Endothelial cell of umbilical vein (primary cell): ENCODE data around the gene IL17RD. TPM values are rescaled to one million over a fixed set of nuclear protein-coding genes. Genes with fewer than 3 reads are reported as not detected.

ENCODE experiments used
- BruUV-seq: library from RNA; stranded (reverse); fragments of 400-500 nt; replicated peaks from 2 replicates; lab custom pipeline; 2021; lab: Mats Ljungman, UMichigan
- CTCF ChIA-PET: fragments of 300-600, 350-600 bp; sonication (Branson Sonifier 250); formaldehyde crosslinking; loops from one replicate; lab custom pipeline; 2021; ENCODE audit warnings: antibody characterized with exemption, inconsistent platforms; lab: Charles Lee
- POLR2A ChIA-PET: fragments of 300-600, 350-600 bp; sonication (Branson Sonifier 250); formaldehyde crosslinking; loops from one replicate; lab custom pipeline; 2021; ENCODE audit warnings: antibody characterized with exemption, inconsistent platforms; lab: Charles Lee
- DNase-seq: peaks from one replicate; pipeline ENCODE4 v3.0.0-alpha.2; 2011; ENCODE audit warnings: low read depth, low spot score
- FAIRE-seq: peaks from 2 replicates; lab custom pipeline; 2011; peaks lifted over from hg19 to GRCh38; lab: Jason Lieb, UNC
- H2AFZ ChIP-seq: 2 replicates; pipeline ENCODE4 v1.6.0; 2012; ENCODE audit warnings: low read depth, low read length, control low read depth, inconsistent platforms
- H3K27ac ChIP-seq: 2 replicates; pipeline ENCODE4 v1.5.1; 2011; ENCODE audit warnings: low read depth, mild to moderate bottlenecking, control low read depth, low read length, moderate library complexity; ENCODE audit not compliant: insufficient read depth
- H3K27me3 ChIP-seq, 2 experiments: 2 replicates each; pipeline versions ENCODE4 v1.6.0 to v1.6.1; 2011; ENCODE audit warnings: low read length in 2 of 2, mixed read lengths in 1 of 2; ENCODE audit not compliant: control insufficient read depth in 2 of 2, insufficient read depth in 2 of 2
- H3K36me3 ChIP-seq, 2 experiments: 2 replicates in 1 of 2; 3 replicates in 1 of 2; pipeline ENCODE4 v1.5.1; 2011; ENCODE audit warnings: low read length in 2 of 2, mild to moderate bottlenecking in 1 of 2, moderate library complexity in 1 of 2; ENCODE audit not compliant: control insufficient read depth in 2 of 2, insufficient read depth in 2 of 2; ENCODE audit errors: extremely low read depth in 1 of 2
- H3K4me1 ChIP-seq: 3 replicates; pipeline ENCODE4 v1.5.1; 2011; ENCODE audit warnings: mild to moderate bottlenecking, low read length; ENCODE audit not compliant: control insufficient read depth, insufficient read depth; ENCODE audit errors: extremely low read depth
- H3K4me2 ChIP-seq: 2 replicates; pipeline ENCODE4 v1.6.1; 2011; ENCODE audit warnings: low read length, control low read depth, mixed read lengths; ENCODE audit not compliant: insufficient read depth
- H3K4me3 ChIP-seq, 3 experiments: fragments of 200-600 bp in 1 of 3; sonication (generic), shearing (Covaris generic) in 1 of 3; replicated peaks in 1 of 3; 2 replicates each; pipeline ENCODE4 v1.5.1; 2011 to 2016; ENCODE audit warnings: control low read depth in 3 of 3, low read length in 3 of 3, mild to moderate bottlenecking in 2 of 3, inconsistent platforms in 1 of 3, low read depth in 1 of 3, moderate library complexity in 1 of 3; ENCODE audit not compliant: insufficient read depth in 1 of 3
- H3K79me2 ChIP-seq: 2 replicates; pipeline ENCODE4 v1.6.0; 2012; ENCODE audit warnings: low read length, inconsistent platforms; ENCODE audit not compliant: control insufficient read depth, insufficient read depth
- H3K9ac ChIP-seq: replicated peaks from 2 replicates; pipeline ENCODE3; 2011; ENCODE audit warnings: low read length, control low read depth; ENCODE audit not compliant: insufficient read depth; ENCODE audit errors: extremely low read depth
- H3K9me1 ChIP-seq: replicated peaks from 3 replicates; pipeline ENCODE4 v1.6.0; 2011; ENCODE audit warnings: mild to moderate bottlenecking, low read length; ENCODE audit not compliant: control insufficient read depth, insufficient read depth; ENCODE audit errors: extremely low read depth
- H3K9me3 ChIP-seq: replicated peaks from 2 replicates; pipeline ENCODE4 v1.5.1; 2012; ENCODE audit warnings: low read length, inconsistent platforms; ENCODE audit not compliant: control insufficient read depth, insufficient read depth
- H4K20me1 ChIP-seq: replicated peaks from 2 replicates; pipeline ENCODE3; 2011; ENCODE audit warnings: mild to moderate bottlenecking, low read length; ENCODE audit not compliant: control insufficient read depth, insufficient read depth; ENCODE audit errors: extremely low read depth
- EZH2 ChIP-seq: IDR thresholded peaks from 2 replicates; pipeline ENCODE4 v1.6.1; 2012; ENCODE audit warnings: borderline replicate concordance, low read depth, mild to moderate bottlenecking, moderate library complexity, low read length, inconsistent platforms; ENCODE audit not compliant: severe bottlenecking
- MYC ChIP-seq: IDR thresholded peaks from one replicate; pipeline ENCODE4 v1.6.1; 2011; ENCODE audit warnings: mild to moderate bottlenecking, low read depth, low read length
- POLR2AphosphoS5 ChIP-seq: IDR thresholded peaks from 2 replicates; pipeline ENCODE4 v1.6.1; 2012; ENCODE audit warnings: low read depth, mild to moderate bottlenecking, control low read depth, low read length, moderate library complexity; ENCODE audit not compliant: insufficient read depth
- dilution Hi-C: fragments of 300-500 bp; cut with MboI; formaldehyde crosslinking; loops from one replicate; pipeline ENCODE4 v1.15.0; 2019; ENCODE audit warnings: low sequenced_read_pairs; ENCODE audit not compliant: extremely low pct_ligation_motif_present
- intact Hi-C: fragments of 100-400 bp; cut with micrococcal nuclease; formaldehyde crosslinking; loops from one replicate; pipeline ENCODE4 v1.10.0; 2022
- polyA plus RNA-seq, 4 experiments: library from polyadenylated mRNA; depleted of rRNA in 3 of 4; stranded (reverse) in 3 of 4; unstranded in 1 of 4; fragments of >200 nt; gene quantifications; 2 replicates each; pipeline versions ENCODE4 v1.2.1 to v1.2.3, GENCODE V29; 2011 to 2012; ENCODE audit warnings: missing spikeins in 1 of 4
- total RNA-seq: library from RNA; stranded (reverse); gene quantifications from 2 replicates; pipeline ENCODE4 v1.2.3, GENCODE V29; 2021
- TF ChIP-seq, protein P1 (sequence below): IDR thresholded peaks from 2 replicates; pipeline ENCODE4 v1.6.1; 2011; ENCODE audit not compliant: insufficient read depth, insufficient read length
- TF ChIP-seq, protein P2 (sequence below), 2 donors: IDR thresholded peaks; 1 replicate in 1 of 2; 2 replicates in 1 of 2; pipeline ENCODE4 v1.5.1; 2011; ENCODE audit warnings: low read length in 2 of 2, mild to moderate bottlenecking in 2 of 2, moderate library complexity in 2 of 2, control low read depth in 1 of 2, inconsistent platforms in 1 of 2, low read depth in 1 of 2; ENCODE audit not compliant: insufficient read depth in 1 of 2; ENCODE audit errors: extremely low read depth in 1 of 2

IL17RD gene
- total and polyA plus RNA-seq, 2 donors (not counting 3 experiments of a cell fraction or from before 2014, with no cell fraction given), result 0.36 to 0.93 TPM

DNA sequence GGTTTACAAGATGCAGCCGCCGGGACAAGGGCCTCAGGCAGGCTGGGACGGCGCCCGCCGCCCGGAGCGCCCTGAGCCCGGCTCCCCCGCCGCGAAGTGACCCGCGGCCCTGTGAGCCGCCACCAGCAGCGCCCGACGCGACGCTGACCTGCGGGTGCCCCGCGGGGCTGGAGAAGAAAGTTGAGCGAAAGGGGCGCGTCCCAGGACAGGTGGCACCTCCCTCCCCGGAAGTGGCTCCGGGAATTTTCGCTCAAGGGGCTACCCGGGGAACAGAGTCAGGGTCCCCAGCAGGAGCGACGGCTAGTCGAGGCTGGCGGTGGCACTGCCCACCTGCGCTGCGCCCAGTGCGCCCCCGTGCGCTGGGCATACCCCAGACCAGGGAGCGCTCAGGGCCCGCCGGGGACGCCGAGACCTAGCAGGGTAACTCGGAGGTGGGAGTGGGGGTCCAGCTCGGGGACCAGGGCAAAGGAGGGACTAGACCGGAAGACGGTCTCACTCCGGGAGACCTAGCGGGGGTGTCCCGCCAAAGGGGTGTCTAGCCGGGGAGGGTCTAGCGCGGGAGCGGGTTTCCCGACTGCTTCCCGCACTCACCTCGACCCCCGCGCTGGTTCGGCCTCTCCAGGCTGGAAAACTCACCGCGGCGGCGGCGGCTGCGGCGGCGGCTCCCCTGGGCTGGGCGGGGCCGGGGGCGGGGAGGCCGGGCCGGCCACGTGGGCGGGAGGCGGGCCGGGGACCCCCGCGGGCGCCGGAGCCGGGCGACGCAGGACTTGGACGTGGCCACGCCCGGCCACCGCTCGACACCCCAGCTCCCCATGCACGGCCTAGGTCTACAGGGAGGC is 86.3 kb downstream of the IL17RD start:
- CTCF ChIA-PET, result interaction anchor here (0.9 to 2.8 kb wide), 5 partner anchors 9 to 82 kb away, joined by 3 to 9 read pairs (median 5); partner anchors contain the start of gene SPATA12
- intact Hi-C loops (loop anchor here (2.0 kb wide), 2 partner anchors 18 to 84 kb away; partner anchors contain the start of gene SPATA12), dilution Hi-C loops (no loop called here)
- BruUV-seq, result no TSS peak
- no peak overlapping the region for H3K27ac ChIP-seq
- DNase-seq, result peak; percentile 27
- no peaks in the 10 kb centered on the region for H3K9me3 ChIP-seq
- H3K9ac ChIP-seq, result peak overlapping the region; percentile 42
- H3K9me1 ChIP-seq, result no peaks in the 10 kb centered on the region
- POLR2A ChIA-PET, result no interaction called here
- H3K4me3 ChIP-seq, result peak overlapping the region; percentile 63 to 72 (median 65)
- no peak for FAIRE-seq
- peaks cover 2 to 3% of the 10 kb centered on the region in 2 experiments for H3K27me3 ChIP-seq
- TF ChIP-seq POLR2AphosphoS5, result no peak
- TF ChIP-seq MYC, result no peak
- peak; percentile 20 for TF ChIP-seq EZH2
- TF ChIP-seq, protein P1, sequence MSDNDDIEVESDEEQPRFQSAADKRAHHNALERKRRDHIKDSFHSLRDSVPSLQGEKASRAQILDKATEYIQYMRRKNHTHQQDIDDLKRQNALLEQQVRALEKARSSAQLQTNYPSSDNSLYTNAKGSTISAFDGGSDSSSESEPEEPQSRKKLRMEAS, result no peak
- TF ChIP-seq, protein P2, sequence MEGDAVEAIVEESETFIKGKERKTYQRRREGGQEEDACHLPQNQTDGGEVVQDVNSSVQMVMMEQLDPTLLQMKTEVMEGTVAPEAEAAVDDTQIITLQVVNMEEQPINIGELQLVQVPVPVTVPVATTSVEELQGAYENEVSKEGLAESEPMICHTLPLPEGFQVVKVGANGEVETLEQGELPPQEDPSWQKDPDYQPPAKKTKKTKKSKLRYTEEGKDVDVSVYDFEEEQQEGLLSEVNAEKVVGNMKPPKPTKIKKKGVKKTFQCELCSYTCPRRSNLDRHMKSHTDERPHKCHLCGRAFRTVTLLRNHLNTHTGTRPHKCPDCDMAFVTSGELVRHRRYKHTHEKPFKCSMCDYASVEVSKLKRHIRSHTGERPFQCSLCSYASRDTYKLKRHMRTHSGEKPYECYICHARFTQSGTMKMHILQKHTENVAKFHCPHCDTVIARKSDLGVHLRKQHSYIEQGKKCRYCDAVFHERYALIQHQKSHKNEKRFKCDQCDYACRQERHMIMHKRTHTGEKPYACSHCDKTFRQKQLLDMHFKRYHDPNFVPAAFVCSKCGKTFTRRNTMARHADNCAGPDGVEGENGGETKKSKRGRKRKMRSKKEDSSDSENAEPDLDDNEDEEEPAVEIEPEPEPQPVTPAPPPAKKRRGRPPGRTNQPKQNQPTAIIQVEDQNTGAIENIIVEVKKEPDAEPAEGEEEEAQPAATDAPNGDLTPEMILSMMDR (IDR thresholded peaks at IDR 0.05; ENCODE audit: extremely low read depth in 1 of 2, insufficient read depth in 1 of 2, low read depth in 1 of 2, low read length in 2 of 2), result peak in 1 of 2 donors; percentile 33
- no peaks in the 10 kb centered on the region for H3K79me2 ChIP-seq
- peak overlapping the region; percentile 96 for H2AFZ ChIP-seq
- H3K4me2 ChIP-seq, result peak overlapping the region; percentile 82
- no peaks in the 10 kb centered on the region for H4K20me1 ChIP-seq
- peaks cover 22% of the 10 kb centered on the region for H3K4me1 ChIP-seq
- no peaks in the 10 kb centered on the region for H3K36me3 ChIP-seq
